DLD1 (cell line): ENCODE results near the gene CNOT1.
"Not testable (repeated sequence)": the region's sequence is repeated elsewhere in the genome, so short reads cannot be mapped to it uniquely, and the experiment has no call there.

Experiments
- in situ Hi-C: cut with HindIII; loops from 2 replicates; pipeline ENCODE4 v1.10.0; 2017; ENCODE audit warnings: low sequenced_read_pairs

The CNOT1 gene

GRCh38 chr16:58629733-58630640 lies at the start of gene CNOT1:
Gene CNOT1 (minus strand): TSS chr16:58629826. CDS start chr16:58599337, 30,489 bp downstream.
- in situ Hi-C loops, result no loop called here

GRCh38 chr16:58678716-58679115 lies 49.1 kb upstream of the CNOT1 start:
- in situ Hi-C loops, result no loop called here

- in situ Hi-C loops, result no loop called here
These were observed 48.6 kb upstream of the CNOT1 start for GRCh38 chr16:58678269-58678668.

GRCh38 chr16:58670946-58671583 lies 41.4 kb upstream of the CNOT1 start:
- in situ Hi-C loops, result no loop called here

GRCh38 chr16:58670177-58670576 lies 40.6 kb upstream of the CNOT1 start:
- in situ Hi-C loops, result no loop called here

GRCh38 chr16:58665200-58665599 lies 35.6 kb upstream of the CNOT1 start:
- in situ Hi-C loops, result no loop called here

- in situ Hi-C loops, result no loop called here
These were observed 31.7 kb upstream of the CNOT1 start for GRCh38 chr16:58661199-58661830.

GRCh38 chr16:58659911-58660310 lies 30.3 kb upstream of the CNOT1 start:
- in situ Hi-C loops, result not testable (repeated sequence)

GRCh38 chr16:58658796-58659211 lies 29.2 kb upstream of the CNOT1 start:
- in situ Hi-C loops, result no loop called here

- in situ Hi-C loops, result no loop called here
These were observed 27.3 kb upstream of the CNOT1 start for GRCh38 chr16:58656899-58657298.

- in situ Hi-C loops, result no loop called here
These were observed 25.6 kb upstream of the CNOT1 start for GRCh38 chr16:58655215-58655596.

GRCh38 chr16:58654560-58655214 lies 25.1 kb upstream of the CNOT1 start:
- in situ Hi-C loops, result no loop called here

GRCh38 chr16:58652741-58653140 lies 23.1 kb upstream of the CNOT1 start:
- in situ Hi-C loops, result no loop called here

GRCh38 chr16:58651965-58652348 lies 22.3 kb upstream of the CNOT1 start:
- in situ Hi-C loops, result no loop called here

GRCh38 chr16:58649707-58650106 lies 20.1 kb upstream of the CNOT1 start:
- in situ Hi-C loops, result no loop called here

- in situ Hi-C loops, result no loop called here
These were observed 17.5 kb upstream of the CNOT1 start for GRCh38 chr16:58647107-58647506.

- in situ Hi-C loops, result no loop called here
These were observed 15.3 kb upstream of the CNOT1 start for GRCh38 chr16:58644765-58645487.

- in situ Hi-C loops, result no loop called here
These were observed 14.5 kb upstream of the CNOT1 start for GRCh38 chr16:58644108-58644507.

GRCh38 chr16:58640949-58641348 lies 11.3 kb upstream of the CNOT1 start:
- in situ Hi-C loops, result no loop called here

- in situ Hi-C loops, result no loop called here
These were observed 10.2 kb upstream of the CNOT1 start for GRCh38 chr16:58639836-58640235.

- in situ Hi-C loops, result no loop called here
These were observed 9.6 kb upstream of the CNOT1 start for GRCh38 chr16:58639230-58639629.
